Measurements from ENCODE around the gene BLCAP.
"Not testable (repeated sequence)": the region's sequence is repeated elsewhere in the genome, so short reads cannot be mapped to it uniquely, and the experiment has no call there.

Gene BLCAP

GRCh38 chr20:37513779-37514359 lies 13.8 kb downstream of the BLCAP start:
- no peak for DNase-seq

- DNase-seq: no peak
Measured at GRCh38 chr20:37511610-37512275, 15.9 kb downstream of the BLCAP start.

DNA sequence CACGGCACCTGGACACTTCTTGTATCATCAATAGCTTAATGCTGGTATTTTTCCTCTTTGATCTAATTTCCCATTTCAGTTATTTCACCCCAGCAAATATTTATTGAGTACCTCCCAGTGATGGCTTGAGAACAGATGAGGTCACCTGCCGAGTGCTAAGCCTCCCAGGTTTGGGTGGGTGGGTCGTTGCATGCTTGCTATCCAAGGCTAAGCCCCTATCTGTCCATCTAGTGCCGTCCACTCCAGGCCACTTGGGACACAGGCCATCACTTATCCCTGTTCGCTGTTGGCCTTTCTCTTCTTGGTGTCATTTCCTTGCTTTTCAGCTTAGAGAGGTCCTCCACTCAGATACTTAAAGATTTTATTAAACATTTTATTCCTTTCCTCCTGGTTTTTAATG lies 17.4 kb downstream of the BLCAP start:
- DNase-seq: no peak

- DNase-seq: no peak
Measured at GRCh38 chr20:37506152-37506725, 21.4 kb downstream of the BLCAP start.

- DNase-seq: no peak
Measured at GRCh38 chr20:37505263-37506151, 22.2 kb downstream of the BLCAP start.

GRCh38 chr20:37504404-37505096 lies 23.1 kb downstream of the BLCAP start:
- DNase-seq: no peak

- no peak for DNase-seq
Measured at GRCh38 chr20:37503256-37503927, 24.3 kb downstream of the BLCAP start.

DNA sequence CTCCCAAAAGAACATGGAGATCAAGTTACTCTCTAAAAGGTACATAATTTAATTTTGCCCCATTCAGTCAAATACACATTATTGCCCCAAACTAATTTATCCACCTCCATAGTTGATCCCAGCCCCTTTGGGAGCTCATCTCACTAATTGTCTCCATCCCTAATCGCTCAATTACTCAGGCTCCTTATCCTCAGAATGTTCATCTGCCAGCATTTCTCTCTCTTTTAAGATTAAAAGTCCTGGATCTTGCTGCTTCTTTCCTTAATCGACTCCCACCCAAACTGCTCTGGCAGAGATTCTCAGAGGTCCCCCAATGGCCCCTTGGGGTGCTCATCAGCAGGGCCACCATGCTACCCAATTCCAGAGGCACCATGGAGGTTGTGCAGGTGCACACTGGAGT lies 25.0 kb downstream of the BLCAP start:
- no peak for DNase-seq

DNA sequence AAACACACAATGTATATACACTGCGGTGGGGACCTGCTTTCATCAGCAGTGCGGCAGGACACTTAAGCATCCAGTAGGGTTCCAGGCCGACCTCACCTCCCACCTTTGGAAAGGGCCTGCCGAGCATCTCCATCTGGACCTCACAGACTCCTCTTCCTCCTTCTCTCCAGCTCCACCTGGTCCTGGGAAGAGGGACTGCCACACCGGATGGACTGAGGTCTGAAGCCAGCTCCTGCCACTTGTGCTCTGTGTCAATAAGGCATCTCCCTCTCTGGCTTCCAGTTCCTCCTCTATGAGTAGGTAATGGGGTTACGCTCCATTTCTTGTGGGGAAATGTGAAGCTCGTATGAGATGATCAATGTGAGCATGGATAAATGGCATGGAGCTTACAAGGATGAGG lies 25.7 kb downstream of the BLCAP start:
- DNase-seq: no peak

DNA sequence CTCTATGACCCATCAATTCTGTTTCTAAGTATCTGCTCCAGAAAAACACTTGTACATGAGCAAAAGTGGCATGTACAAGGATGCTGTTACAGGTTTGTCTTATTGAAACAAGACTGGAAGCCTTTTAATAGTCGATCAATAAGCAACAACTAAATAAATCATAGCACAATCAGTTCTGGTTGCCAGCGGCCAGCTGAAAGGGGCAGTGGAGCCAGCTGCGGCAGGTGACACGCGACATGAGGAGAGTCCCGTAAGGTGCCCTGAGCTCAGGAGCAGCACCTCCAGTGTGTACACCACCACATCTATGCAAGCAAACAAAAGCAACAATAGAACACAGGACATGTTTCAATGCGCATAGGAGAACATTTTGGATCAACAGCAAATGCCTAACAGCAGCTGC lies 27.4 kb downstream of the BLCAP start:
- no peak for DNase-seq

DNA sequence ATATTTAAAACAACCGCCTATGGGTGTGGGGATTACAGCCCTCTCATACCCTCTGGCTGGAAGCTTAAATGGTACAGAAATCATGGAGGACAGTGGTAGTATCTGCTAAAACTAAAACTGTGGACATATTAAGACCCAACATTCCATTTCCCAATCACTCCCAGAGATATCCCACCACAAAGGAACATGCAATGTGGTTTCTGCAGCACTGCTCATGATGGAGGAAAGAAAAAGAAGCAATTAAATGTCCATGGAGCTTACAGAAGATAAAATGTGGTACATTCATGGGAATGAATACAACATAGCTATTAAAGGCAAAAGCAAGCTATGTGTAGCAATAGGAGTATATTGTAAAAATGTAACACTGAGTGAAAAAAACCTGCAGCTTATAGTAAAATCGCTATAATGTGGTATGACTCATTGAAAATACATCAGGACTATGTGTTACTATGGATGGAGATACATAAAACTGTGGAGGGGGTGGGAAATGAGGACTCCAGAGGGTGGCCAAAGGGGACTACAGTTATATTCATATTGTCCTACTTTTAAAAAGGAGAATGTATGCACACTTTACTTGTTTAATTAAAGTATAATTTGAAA lies 29.5 kb downstream of the BLCAP start:
- DNase-seq: no peak

- no peak for DNase-seq
Measured at GRCh38 chr20:37494796-37495195, 32.9 kb downstream of the BLCAP start.

DNA sequence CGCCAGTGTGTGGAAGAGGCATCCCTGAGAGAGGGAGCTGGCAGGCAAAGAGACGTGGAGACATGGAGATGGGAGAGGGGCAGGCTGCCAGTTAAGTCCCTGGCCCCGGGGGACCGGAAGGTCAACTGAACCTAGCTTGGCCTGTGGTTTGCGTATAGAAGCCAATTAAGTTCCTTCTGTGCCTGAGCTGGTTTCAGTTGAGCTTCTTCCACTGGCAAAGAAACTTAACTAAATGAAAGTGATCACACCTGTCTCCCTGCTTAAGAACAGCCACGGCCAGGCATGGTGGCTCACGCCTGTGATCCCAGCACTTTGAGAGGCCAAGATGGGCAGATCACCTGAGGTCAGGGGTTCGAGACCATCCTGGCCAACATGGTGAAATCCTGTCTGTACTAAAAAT lies 33.4 kb downstream of the BLCAP start:
- no peak for DNase-seq

- no peak for DNase-seq
Measured at GRCh38 chr20:37492945-37493344, 34.7 kb downstream of the BLCAP start.

- no peak for DNase-seq
Measured at GRCh38 chr20:37492096-37492625, 35.5 kb downstream of the BLCAP start.

DNA sequence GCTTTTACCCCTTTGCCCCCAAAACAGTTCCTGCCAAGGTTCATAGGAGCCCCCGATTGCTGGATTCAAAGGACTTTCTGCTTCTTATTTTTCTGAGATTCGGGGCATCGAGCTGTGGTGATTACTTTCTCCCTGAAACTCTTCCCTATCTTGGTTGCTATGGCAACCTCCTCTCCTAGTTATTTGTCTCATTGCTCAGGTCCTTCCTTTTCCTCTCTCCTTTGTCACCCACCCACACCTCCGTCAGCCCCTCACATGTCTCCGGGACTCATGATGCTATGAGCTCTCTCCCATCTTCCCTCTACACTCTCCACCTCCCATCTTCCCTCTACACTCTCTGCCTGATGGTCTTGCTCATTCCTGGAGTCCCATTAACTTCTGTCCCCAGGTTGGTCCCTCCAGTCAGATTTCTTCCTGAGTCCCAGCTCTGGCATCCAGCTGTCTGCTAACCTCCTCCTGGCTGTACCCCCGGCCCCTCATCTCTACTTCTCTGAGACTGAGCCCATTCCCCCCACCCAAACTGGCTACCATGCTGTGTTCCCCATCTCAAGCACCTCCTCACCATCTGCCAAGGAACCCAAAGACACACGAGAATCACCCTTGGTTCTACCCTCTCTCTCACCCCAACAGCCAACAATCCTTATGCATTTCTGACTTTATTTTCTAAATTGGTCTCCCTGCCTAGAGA lies 36.9 kb downstream of the BLCAP start:
- DNase-seq: no peak

- not testable (repeated sequence) for DNase-seq
Measured at GRCh38 chr20:37486209-37486608, 41.5 kb downstream of the BLCAP start.

- no peak for DNase-seq
Measured at GRCh38 chr20:37484331-37484730, 43.3 kb downstream of the BLCAP start.

DNA sequence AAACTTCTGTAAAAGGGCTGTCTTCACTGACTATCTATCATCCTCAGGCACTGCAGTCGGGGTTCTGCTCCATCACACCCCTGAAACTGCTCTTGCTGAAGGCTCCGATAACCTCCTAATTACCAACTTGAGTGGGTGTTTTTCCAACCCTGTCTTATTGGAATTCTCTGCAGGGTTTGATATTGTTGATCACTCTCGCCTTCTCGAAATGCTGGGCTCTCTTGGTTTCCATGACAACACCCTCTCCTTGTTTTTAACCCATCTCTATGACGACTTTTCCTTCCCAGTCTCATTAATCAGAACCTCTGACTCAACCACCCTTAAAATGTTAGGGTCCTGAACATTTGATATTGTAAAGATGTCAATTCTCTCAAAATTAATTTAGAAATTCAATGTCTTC lies 46.1 kb downstream of the BLCAP start:
- DNase-seq: no peak

DNA sequence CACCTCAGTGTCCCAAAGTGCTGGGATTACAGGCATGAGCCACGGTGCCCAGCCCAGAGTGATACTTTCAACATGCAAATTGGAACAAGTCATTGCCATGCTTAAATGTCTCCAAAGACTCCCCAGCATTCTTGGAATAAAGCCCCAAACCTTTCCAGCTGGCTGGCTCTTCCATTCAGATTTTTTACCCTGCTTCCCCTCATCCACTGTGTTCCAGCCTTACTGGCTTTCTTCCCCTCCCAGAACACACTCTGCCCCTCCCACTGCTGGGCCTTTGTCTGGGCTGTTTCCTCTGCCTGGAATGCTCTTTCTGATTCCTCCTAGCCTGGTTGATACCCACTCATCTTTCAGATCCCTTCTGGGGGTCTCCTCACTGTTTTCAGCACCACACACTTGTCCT lies 46.8 kb downstream of the BLCAP start:
- DNase-seq: no peak

All from NCI-H1436 (cell line).